Activated T-cell treated with anti-CD3 and anti-CD28 coated beads, Interleukin-2, amount 50 U/mL, for 24 hours (primary cell): ENCODE results near the gene AFF2.

Experiments
- DNase-seq: peaks from one replicate; pipeline ENCODE4 v3.0.0-alpha.2; 2020
- H3K27ac Mint-ChIP-seq: 2 replicates; pipeline ENCODE4 v1.8.0; 2020; ENCODE audit warnings: mild to moderate bottlenecking, mixed read lengths
- H3K27me3 Mint-ChIP-seq: 2 replicates; pipeline ENCODE4 v1.8.0; 2020; ENCODE audit warnings: mixed read lengths
- H3K36me3 Mint-ChIP-seq: 2 replicates; pipeline ENCODE4 v1.8.0; 2020; ENCODE audit warnings: low read depth, mixed read lengths
- H3K4me1 Mint-ChIP-seq: 2 replicates; pipeline ENCODE4 v1.8.0; 2020; ENCODE audit warnings: low read depth, mixed read lengths
- H3K4me3 Mint-ChIP-seq: 2 replicates; pipeline ENCODE4 v1.8.0; 2020; ENCODE audit warnings: mild to moderate bottlenecking, moderate library complexity, mixed read lengths
- H3K9me3 Mint-ChIP-seq: 2 replicates; pipeline ENCODE4 v1.8.0; 2020; ENCODE audit warnings: mixed read lengths

Gene AFF2

GRCh38 chrX:148588649-148589310, 88.4 kb downstream of the AFF2 start:
- Mint-ChIP-seq H3K9me3 (no peaks in the 10 kb centered on the region), H3K4me1 (no peaks in the 10 kb centered on the region), H3K36me3 (no peaks in the 10 kb centered on the region), H3K27ac (no peak overlapping the region), H3K4me3 (no peak overlapping the region), H3K27me3 (peaks cover 20% of the 10 kb centered on the region)
- DNase-seq: no peak

- no peak for DNase-seq
- Mint-ChIP-seq H3K4me3 (no peak overlapping the region), H3K27me3 (peaks cover 29% of the 10 kb centered on the region), H3K27ac (no peak overlapping the region), H3K4me1 (no peaks in the 10 kb centered on the region), H3K9me3 (no peaks in the 10 kb centered on the region), H3K36me3 (no peaks in the 10 kb centered on the region)
Measured at GRCh38 chrX:148592595-148592994, 92.2 kb downstream of the AFF2 start.

- no peaks in the 10 kb centered on the region for H3K4me1 Mint-ChIP-seq
- DNase-seq: no peak
- H3K36me3 Mint-ChIP-seq: no peaks in the 10 kb centered on the region
- no peak overlapping the region for H3K4me3 Mint-ChIP-seq
- no peaks in the 10 kb centered on the region for H3K9me3 Mint-ChIP-seq
- peaks cover 29% of the 10 kb centered on the region for H3K27me3 Mint-ChIP-seq
- H3K27ac Mint-ChIP-seq: no peak overlapping the region
Measured at GRCh38 chrX:148593146-148593545, 92.7 kb downstream of the AFF2 start.

- H3K27me3 Mint-ChIP-seq: peaks cover 33% of the 10 kb centered on the region
- no peak overlapping the region for H3K4me3 Mint-ChIP-seq
- H3K36me3 Mint-ChIP-seq: no peaks in the 10 kb centered on the region
- H3K9me3 Mint-ChIP-seq: no peaks in the 10 kb centered on the region
- no peaks in the 10 kb centered on the region for H3K4me1 Mint-ChIP-seq
- no peak overlapping the region for H3K27ac Mint-ChIP-seq
- no peak for DNase-seq
Measured at GRCh38 chrX:148593987-148594386, 93.6 kb downstream of the AFF2 start.

GRCh38 chrX:148599404-148599803, 99.0 kb downstream of the AFF2 start:
- Mint-ChIP-seq H3K27me3 (peaks cover 38% of the 10 kb centered on the region), H3K4me3 (no peak overlapping the region), H3K4me1 (peaks cover 10% of the 10 kb centered on the region), H3K27ac (no peak overlapping the region), H3K36me3 (no peaks in the 10 kb centered on the region), H3K9me3 (no peaks in the 10 kb centered on the region)
- DNase-seq: no peak

- peaks cover 35% of the 10 kb centered on the region for H3K27me3 Mint-ChIP-seq
- no peak overlapping the region for H3K4me3 Mint-ChIP-seq
- no peaks in the 10 kb centered on the region for H3K36me3 Mint-ChIP-seq
- H3K4me1 Mint-ChIP-seq: peaks cover 10% of the 10 kb centered on the region
- DNase-seq: no peak
- H3K27ac Mint-ChIP-seq: no peak overlapping the region
- no peaks in the 10 kb centered on the region for H3K9me3 Mint-ChIP-seq
Measured at GRCh38 chrX:148600131-148600530, 99.7 kb downstream of the AFF2 start.

- Mint-ChIP-seq H3K9me3 (no peaks in the 10 kb centered on the region), H3K36me3 (no peaks in the 10 kb centered on the region), H3K4me1 (peaks cover 10% of the 10 kb centered on the region), H3K27ac (no peak overlapping the region), H3K4me3 (no peak overlapping the region), H3K27me3 (peaks cover 33% of the 10 kb centered on the region)
- no peak for DNase-seq
Measured at GRCh38 chrX:148600581-148600980, 100.2 kb downstream of the AFF2 start.

GRCh38 chrX:148601034-148601433, 100.6 kb downstream of the AFF2 start:
- DNase-seq: no peak
- Mint-ChIP-seq H3K4me1 (peaks cover 10% of the 10 kb centered on the region), H3K36me3 (no peaks in the 10 kb centered on the region), H3K27ac (no peak overlapping the region), H3K9me3 (no peaks in the 10 kb centered on the region), H3K4me3 (no peak overlapping the region), H3K27me3 (peaks cover 33% of the 10 kb centered on the region)

GRCh38 chrX:148609515-148610327, 109.3 kb downstream of the AFF2 start:
- H3K27ac Mint-ChIP-seq: peak overlapping the region; percentile 59
- no peaks in the 10 kb centered on the region for H3K36me3 Mint-ChIP-seq
- DNase-seq: no peak

GRCh38 chrX:148610328-148610698, 109.9 kb downstream of the AFF2 start:
- Mint-ChIP-seq H3K36me3 (no peaks in the 10 kb centered on the region), H3K27ac (no peak overlapping the region), H3K4me1 (peaks cover 27% of the 10 kb centered on the region), H3K9me3 (peaks cover 5% of the 10 kb centered on the region), H3K4me3 (no peak overlapping the region), H3K27me3 (peaks cover 5% of the 10 kb centered on the region)
- no peak for DNase-seq

More at GRCh38 chrX:148609515-148610327, 109.3 kb downstream of the AFF2 start:
- H3K4me1 Mint-ChIP-seq: peaks cover 27% of the 10 kb centered on the region
- H3K27me3 Mint-ChIP-seq: peaks cover 5% of the 10 kb centered on the region
- peaks cover 5% of the 10 kb centered on the region for H3K9me3 Mint-ChIP-seq
- H3K4me3 Mint-ChIP-seq: no peak overlapping the region

GRCh38 chrX:148611993-148612392, 111.6 kb downstream of the AFF2 start:
- Mint-ChIP-seq H3K9me3 (peaks cover 5% of the 10 kb centered on the region), H3K27me3 (peaks cover 5% of the 10 kb centered on the region), H3K4me1 (peaks cover 27% of the 10 kb centered on the region), H3K27ac (no peak overlapping the region), H3K4me3 (no peak overlapping the region), H3K36me3 (no peaks in the 10 kb centered on the region)
- DNase-seq: no peak

GRCh38 chrX:148612431-148612830, 112.0 kb downstream of the AFF2 start:
- no peak for DNase-seq
- Mint-ChIP-seq H3K36me3 (no peaks in the 10 kb centered on the region), H3K9me3 (peaks cover under 1% of the 10 kb centered on the region), H3K27ac (no peak overlapping the region), H3K27me3 (peaks cover 5% of the 10 kb centered on the region), H3K4me1 (peaks cover 27% of the 10 kb centered on the region), H3K4me3 (no peak overlapping the region)

- Mint-ChIP-seq H3K4me3 (no peak overlapping the region), H3K4me1 (peaks cover 27% of the 10 kb centered on the region), H3K27ac (no peak overlapping the region), H3K36me3 (no peaks in the 10 kb centered on the region), H3K9me3 (no peaks in the 10 kb centered on the region), H3K27me3 (peaks cover 3% of the 10 kb centered on the region)
- DNase-seq: no peak
Measured at GRCh38 chrX:148613636-148614035, 113.2 kb downstream of the AFF2 start.

- Mint-ChIP-seq H3K9me3 (no peaks in the 10 kb centered on the region), H3K4me3 (no peak overlapping the region), H3K4me1 (peaks cover 21% of the 10 kb centered on the region), H3K27ac (no peak overlapping the region), H3K27me3 (peaks cover 4% of the 10 kb centered on the region), H3K36me3 (no peaks in the 10 kb centered on the region)
- DNase-seq: no peak
Measured at GRCh38 chrX:148615491-148615890, 115.1 kb downstream of the AFF2 start.
